H1 (cell line): ENCODE measurements around the gene NEDD4L. TPM values are rescaled to one million over a fixed set of nuclear protein-coding genes. Genes with fewer than 3 reads are reported as not detected.

Experiments used
- BCL11A ChIP-seq, 2 experiments: IDR thresholded peaks; one replicate each; pipeline ENCODE4 v1.6.1; 2011; ENCODE audit warnings: low read depth in 2 of 2, low read length in 2 of 2, mild to moderate bottlenecking in 2 of 2
- EP300 ChIP-seq, 2 experiments: IDR thresholded peaks; 1 replicate in 1 of 2; 2 replicates in 1 of 2; pipeline ENCODE4 v1.6.1; 2011 to 2012; ENCODE audit warnings: low read depth in 2 of 2, low read length in 2 of 2, mild to moderate bottlenecking in 2 of 2, borderline replicate concordance in 1 of 2, inconsistent platforms in 1 of 2, moderate library complexity in 1 of 2
- JUN ChIP-seq: IDR thresholded peaks from 2 replicates; pipeline ENCODE4 v1.6.1; 2011; ENCODE audit warnings: low read depth, mild to moderate bottlenecking, improper control_type of control experiment, low read length
- RFX5 ChIP-seq: IDR thresholded peaks from 2 replicates; pipeline ENCODE4 v1.6.1; 2011; ENCODE audit warnings: low read depth, low read length, improper control_type of control experiment, borderline replicate concordance
- SIN3A ChIP-seq, 2 experiments: IDR thresholded peaks in 1 of 2; conservative IDR thresholded peaks in 1 of 2; 2 replicates each; pipeline ENCODE4 v1.6.1; 2011 to 2012; ENCODE audit warnings: low read length in 2 of 2, improper control_type of control experiment in 1 of 2, low read depth in 1 of 2, mild to moderate bottlenecking in 1 of 2
- polyA plus RNA-seq, 7 experiments: library from polyadenylated mRNA; depleted of rRNA in 3 of 7; stranded (reverse) in 5 of 7; unstranded in 2 of 7; fragments of >200 nt in 5 of 7; fragments of 200-250 nt in 2 of 7; gene quantifications; 1 replicate in 5 of 7; 2 replicates in 1 of 7; 4 replicates in 1 of 7; pipeline versions ENCODE4 v1.2.1 to v1.2.3, GENCODE V29; 2011 to 2013; ENCODE audit warnings: missing spikeins in 2 of 7, mixed read lengths in 2 of 7
- total RNA-seq: library from RNA; stranded (reverse); fragmentation: NEBNext Ultra II Directional; extraction: Animal tissue kit (Norgen Biotek cat#: 25700); gene quantifications from 2 replicates; pipeline ENCODE4 v1.2.1, GENCODE V29; 2021
- TF ChIP-seq, protein P1 (sequence below), 3 experiments: IDR thresholded peaks; 1 replicate in 2 of 3; 2 replicates in 1 of 3; pipeline versions ENCODE4 v1.5.1 to v1.6.1; 2011; ENCODE audit warnings: low read length in 3 of 3, mild to moderate bottlenecking in 3 of 3, inconsistent platforms in 2 of 3, low read depth in 1 of 3, moderate library complexity in 1 of 3; ENCODE audit not compliant: insufficient read depth in 1 of 3; ENCODE audit errors: control extremely low read depth in 1 of 3
- TF ChIP-seq, protein P2 (sequence below): fragments of 300-600 bp; sonication (generic); IDR thresholded peaks from 2 replicates; pipeline ENCODE4 v1.7.1; 2012; ENCODE audit warnings: low read length, moderate library complexity, mild to moderate bottlenecking, inconsistent platforms; ENCODE audit not compliant: insufficient replicate concordance

The NEDD4L gene
- total and polyA plus RNA-seq, 2 of the 8 experiments (the other 6 are each of a cell fraction or from before 2014, with no cell fraction given) = 37.3 to 69.8 TPM

DNA sequence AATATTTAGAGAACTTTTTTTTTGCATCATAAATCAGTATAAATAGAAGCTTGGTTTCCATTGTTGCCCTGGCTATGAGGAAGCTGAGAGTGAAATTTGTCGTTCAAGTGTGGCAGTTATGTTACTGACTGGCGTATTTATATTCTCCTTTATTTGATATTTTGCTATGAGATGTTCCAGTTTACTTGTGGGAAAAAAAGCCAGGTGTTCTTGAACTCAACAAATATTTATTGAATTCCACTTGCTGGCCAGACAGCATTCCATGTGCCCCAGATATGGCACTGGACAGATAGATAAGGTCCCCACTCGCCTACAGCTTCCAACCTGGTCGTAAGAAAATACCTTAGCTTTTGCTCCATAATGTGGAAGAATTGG lies 44.7 kb downstream of the NEDD4L start (continued):
- TF ChIP-seq EP300 (IDR thresholded peaks at IDR 0.05; ENCODE audit: borderline replicate concordance in 1 of 2, low read depth in 2 of 2, low read length in 2 of 2) (no peak), SIN3A (conservative IDR thresholded peaks at IDR 0.05 in 1 of 2, IDR thresholded peaks at IDR 0.05 in 1 of 2; ENCODE audit: low read depth in 1 of 2, low read length in 2 of 2) (no peak), JUN (no peak), BCL11A (IDR thresholded peaks at IDR 0.05; ENCODE audit: low read depth in 2 of 2, low read length in 2 of 2) (no peak), RFX5 (no peak)
- TF ChIP-seq, protein P1, sequence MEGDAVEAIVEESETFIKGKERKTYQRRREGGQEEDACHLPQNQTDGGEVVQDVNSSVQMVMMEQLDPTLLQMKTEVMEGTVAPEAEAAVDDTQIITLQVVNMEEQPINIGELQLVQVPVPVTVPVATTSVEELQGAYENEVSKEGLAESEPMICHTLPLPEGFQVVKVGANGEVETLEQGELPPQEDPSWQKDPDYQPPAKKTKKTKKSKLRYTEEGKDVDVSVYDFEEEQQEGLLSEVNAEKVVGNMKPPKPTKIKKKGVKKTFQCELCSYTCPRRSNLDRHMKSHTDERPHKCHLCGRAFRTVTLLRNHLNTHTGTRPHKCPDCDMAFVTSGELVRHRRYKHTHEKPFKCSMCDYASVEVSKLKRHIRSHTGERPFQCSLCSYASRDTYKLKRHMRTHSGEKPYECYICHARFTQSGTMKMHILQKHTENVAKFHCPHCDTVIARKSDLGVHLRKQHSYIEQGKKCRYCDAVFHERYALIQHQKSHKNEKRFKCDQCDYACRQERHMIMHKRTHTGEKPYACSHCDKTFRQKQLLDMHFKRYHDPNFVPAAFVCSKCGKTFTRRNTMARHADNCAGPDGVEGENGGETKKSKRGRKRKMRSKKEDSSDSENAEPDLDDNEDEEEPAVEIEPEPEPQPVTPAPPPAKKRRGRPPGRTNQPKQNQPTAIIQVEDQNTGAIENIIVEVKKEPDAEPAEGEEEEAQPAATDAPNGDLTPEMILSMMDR (IDR thresholded peaks at IDR 0.05; ENCODE audit: control extremely low read depth in 1 of 3, insufficient read depth in 1 of 3, low read depth in 1 of 3, low read length in 3 of 3) = no peak
- TF ChIP-seq, protein P2, sequence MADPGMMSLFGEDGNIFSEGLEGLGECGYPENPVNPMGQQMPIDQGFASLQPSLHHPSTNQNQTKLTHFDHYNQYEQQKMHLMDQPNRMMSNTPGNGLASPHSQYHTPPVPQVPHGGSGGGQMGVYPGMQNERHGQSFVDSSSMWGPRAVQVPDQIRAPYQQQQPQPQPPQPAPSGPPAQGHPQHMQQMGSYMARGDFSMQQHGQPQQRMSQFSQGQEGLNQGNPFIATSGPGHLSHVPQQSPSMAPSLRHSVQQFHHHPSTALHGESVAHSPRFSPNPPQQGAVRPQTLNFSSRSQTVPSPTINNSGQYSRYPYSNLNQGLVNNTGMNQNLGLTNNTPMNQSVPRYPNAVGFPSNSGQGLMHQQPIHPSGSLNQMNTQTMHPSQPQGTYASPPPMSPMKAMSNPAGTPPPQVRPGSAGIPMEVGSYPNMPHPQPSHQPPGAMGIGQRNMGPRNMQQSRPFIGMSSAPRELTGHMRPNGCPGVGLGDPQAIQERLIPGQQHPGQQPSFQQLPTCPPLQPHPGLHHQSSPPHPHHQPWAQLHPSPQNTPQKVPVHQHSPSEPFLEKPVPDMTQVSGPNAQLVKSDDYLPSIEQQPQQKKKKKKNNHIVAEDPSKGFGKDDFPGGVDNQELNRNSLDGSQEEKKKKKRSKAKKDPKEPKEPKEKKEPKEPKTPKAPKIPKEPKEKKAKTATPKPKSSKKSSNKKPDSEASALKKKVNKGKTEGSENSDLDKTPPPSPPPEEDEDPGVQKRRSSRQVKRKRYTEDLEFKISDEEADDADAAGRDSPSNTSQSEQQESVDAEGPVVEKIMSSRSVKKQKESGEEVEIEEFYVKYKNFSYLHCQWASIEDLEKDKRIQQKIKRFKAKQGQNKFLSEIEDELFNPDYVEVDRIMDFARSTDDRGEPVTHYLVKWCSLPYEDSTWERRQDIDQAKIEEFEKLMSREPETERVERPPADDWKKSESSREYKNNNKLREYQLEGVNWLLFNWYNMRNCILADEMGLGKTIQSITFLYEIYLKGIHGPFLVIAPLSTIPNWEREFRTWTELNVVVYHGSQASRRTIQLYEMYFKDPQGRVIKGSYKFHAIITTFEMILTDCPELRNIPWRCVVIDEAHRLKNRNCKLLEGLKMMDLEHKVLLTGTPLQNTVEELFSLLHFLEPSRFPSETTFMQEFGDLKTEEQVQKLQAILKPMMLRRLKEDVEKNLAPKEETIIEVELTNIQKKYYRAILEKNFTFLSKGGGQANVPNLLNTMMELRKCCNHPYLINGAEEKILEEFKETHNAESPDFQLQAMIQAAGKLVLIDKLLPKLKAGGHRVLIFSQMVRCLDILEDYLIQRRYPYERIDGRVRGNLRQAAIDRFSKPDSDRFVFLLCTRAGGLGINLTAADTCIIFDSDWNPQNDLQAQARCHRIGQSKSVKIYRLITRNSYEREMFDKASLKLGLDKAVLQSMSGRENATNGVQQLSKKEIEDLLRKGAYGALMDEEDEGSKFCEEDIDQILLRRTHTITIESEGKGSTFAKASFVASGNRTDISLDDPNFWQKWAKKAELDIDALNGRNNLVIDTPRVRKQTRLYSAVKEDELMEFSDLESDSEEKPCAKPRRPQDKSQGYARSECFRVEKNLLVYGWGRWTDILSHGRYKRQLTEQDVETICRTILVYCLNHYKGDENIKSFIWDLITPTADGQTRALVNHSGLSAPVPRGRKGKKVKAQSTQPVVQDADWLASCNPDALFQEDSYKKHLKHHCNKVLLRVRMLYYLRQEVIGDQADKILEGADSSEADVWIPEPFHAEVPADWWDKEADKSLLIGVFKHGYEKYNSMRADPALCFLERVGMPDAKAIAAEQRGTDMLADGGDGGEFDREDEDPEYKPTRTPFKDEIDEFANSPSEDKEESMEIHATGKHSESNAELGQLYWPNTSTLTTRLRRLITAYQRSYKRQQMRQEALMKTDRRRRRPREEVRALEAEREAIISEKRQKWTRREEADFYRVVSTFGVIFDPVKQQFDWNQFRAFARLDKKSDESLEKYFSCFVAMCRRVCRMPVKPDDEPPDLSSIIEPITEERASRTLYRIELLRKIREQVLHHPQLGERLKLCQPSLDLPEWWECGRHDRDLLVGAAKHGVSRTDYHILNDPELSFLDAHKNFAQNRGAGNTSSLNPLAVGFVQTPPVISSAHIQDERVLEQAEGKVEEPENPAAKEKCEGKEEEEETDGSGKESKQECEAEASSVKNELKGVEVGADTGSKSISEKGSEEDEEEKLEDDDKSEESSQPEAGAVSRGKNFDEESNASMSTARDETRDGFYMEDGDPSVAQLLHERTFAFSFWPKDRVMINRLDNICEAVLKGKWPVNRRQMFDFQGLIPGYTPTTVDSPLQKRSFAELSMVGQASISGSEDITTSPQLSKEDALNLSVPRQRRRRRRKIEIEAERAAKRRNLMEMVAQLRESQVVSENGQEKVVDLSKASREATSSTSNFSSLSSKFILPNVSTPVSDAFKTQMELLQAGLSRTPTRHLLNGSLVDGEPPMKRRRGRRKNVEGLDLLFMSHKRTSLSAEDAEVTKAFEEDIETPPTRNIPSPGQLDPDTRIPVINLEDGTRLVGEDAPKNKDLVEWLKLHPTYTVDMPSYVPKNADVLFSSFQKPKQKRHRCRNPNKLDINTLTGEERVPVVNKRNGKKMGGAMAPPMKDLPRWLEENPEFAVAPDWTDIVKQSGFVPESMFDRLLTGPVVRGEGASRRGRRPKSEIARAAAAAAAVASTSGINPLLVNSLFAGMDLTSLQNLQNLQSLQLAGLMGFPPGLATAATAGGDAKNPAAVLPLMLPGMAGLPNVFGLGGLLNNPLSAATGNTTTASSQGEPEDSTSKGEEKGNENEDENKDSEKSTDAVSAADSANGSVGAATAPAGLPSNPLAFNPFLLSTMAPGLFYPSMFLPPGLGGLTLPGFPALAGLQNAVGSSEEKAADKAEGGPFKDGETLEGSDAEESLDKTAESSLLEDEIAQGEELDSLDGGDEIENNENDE = no peak
